Upper lobe of left lung (tissue), 6 donors: ENCODE measurements around the gene ARAF. TPM values are rescaled to one million over a fixed set of nuclear protein-coding genes. Genes with fewer than 3 reads are reported as not detected.

Source experiments
- ATAC-seq, 2 donors: fragments of 200-7000 bp; cut with Tn5 transposase; one replicate each; pipeline ENCODE4 v1.9.1; 2022; ENCODE audit warnings: mild to moderate bottlenecking in 2 of 2, moderate library complexity in 2 of 2; ENCODE audit not compliant: low FRiP score in 2 of 2
- DNase-seq, 2 donors: peaks; one replicate each; pipeline ENCODE4 v3.0.0-alpha.2; 2019 to 2020
- H3K27ac ChIP-seq, 4 donors: fragments of 200-600 bp; sonication (generic); one replicate each; pipeline ENCODE4 v1.5.1; 2016 to 2019
- H3K27me3 ChIP-seq, 4 donors: fragments of 200-600 bp; sonication (generic); one replicate each; pipeline ENCODE4 v1.5.1; 2017 to 2019
- H3K36me3 ChIP-seq, 4 donors: fragments of 200-600 bp; sonication (generic); one replicate each; pipeline ENCODE4 v1.5.1; 2016 to 2019
- H3K4me1 ChIP-seq, 4 donors: fragments of 200-600 bp; sonication (generic); one replicate each; pipeline ENCODE4 v1.5.1; 2018 to 2019
- H3K4me3 ChIP-seq, 4 donors: fragments of 200-600 bp; sonication (generic); one replicate each; pipeline ENCODE4 v1.5.1; 2017 to 2019; ENCODE audit warnings: mild to moderate bottlenecking in 2 of 4, moderate library complexity in 1 of 4
- H3K9me3 ChIP-seq, 4 donors: fragments of 200-600 bp; sonication (generic); one replicate each; pipeline ENCODE4 v1.5.1; 2018 to 2019
- EP300 ChIP-seq, 4 donors: sonication (generic); formaldehyde crosslinking; IDR thresholded peaks; one replicate each; pipeline ENCODE4 v1.5.1; 2017; ENCODE audit warnings: antibody characterized with exemption in 4 of 4, control low read depth in 2 of 4
- POLR2A ChIP-seq, 4 donors: fragments of 450-650 bp; IDR thresholded peaks; one replicate each; pipeline ENCODE4 v1.5.1; 2016 to 2017; ENCODE audit warnings: antibody characterized with exemption in 4 of 4, mild to moderate bottlenecking in 2 of 4
- POLR2AphosphoS5 ChIP-seq, 2 donors: sonication (generic); formaldehyde crosslinking; IDR thresholded peaks; one replicate each; pipeline ENCODE4 v1.5.1; 2017; ENCODE audit warnings: antibody characterized with exemption in 2 of 2
- WGBS, 2 donors: methylation state at CpG; one replicate each; pipeline ENCODE4 v1.1.5; 2017 to 2018; 5-methylcytosine and 5-hydroxymethylcytosine counted together
- total RNA-seq, 6 donors: library from RNA; depleted of rRNA in 4 of 6; stranded (reverse); fragments of >200 nt in 4 of 6; gene quantifications; one replicate each; pipeline versions ENCODE4 v1.1.0 to v1.2.1, GENCODE V29; 2016 to 2021
- TF ChIP-seq, protein P1 (sequence below), 6 experiments: fragments of 450-650 bp in 4 of 6; fragments of 200-600 bp in 2 of 6; sonication (generic) in 2 of 6; IDR thresholded peaks; one replicate each; pipeline ENCODE4 v1.5.1; 2016 to 2019; ENCODE audit warnings: antibody characterized with exemption in 6 of 6
- donor health status: DM: no; HTN: no; CAD: no; lungs with moderate emphysema.
- donor health status: DM: no; HTN: yes; CAD: no; lungs with severe emphysema.

The ARAF gene
- total RNA-seq, 6 donors from 2014 or later, result 42.0 to 104 (median 85.2) TPM

DNA sequence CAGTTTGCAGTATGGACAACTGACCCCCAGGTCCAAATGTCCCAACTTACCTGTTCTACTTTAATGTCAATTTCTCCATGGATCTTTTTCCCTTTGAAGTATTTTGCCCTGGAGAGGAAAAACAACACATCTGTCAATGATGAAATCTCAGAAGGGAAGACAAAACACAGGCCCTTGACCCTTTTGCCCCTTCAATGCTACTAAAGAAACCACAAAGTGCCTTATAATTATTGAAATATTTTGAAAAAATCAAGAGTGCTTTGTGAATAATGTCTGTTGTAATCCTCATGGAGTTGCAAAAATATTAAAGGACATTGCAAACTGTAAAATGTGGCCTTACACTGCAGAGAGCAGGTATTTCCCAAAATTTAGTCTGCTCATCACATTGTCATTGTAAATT lies 46.1 kb downstream of the ARAF start:
- DNase-seq (no peak), ATAC-seq (no peak)
- TF ChIP-seq EP300 (IDR thresholded peaks at IDR 0.05), result no peak
- no peak for TF ChIP-seq POLR2AphosphoS5 (IDR thresholded peaks at IDR 0.05)
- TF ChIP-seq, protein P1, sequence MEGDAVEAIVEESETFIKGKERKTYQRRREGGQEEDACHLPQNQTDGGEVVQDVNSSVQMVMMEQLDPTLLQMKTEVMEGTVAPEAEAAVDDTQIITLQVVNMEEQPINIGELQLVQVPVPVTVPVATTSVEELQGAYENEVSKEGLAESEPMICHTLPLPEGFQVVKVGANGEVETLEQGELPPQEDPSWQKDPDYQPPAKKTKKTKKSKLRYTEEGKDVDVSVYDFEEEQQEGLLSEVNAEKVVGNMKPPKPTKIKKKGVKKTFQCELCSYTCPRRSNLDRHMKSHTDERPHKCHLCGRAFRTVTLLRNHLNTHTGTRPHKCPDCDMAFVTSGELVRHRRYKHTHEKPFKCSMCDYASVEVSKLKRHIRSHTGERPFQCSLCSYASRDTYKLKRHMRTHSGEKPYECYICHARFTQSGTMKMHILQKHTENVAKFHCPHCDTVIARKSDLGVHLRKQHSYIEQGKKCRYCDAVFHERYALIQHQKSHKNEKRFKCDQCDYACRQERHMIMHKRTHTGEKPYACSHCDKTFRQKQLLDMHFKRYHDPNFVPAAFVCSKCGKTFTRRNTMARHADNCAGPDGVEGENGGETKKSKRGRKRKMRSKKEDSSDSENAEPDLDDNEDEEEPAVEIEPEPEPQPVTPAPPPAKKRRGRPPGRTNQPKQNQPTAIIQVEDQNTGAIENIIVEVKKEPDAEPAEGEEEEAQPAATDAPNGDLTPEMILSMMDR (IDR thresholded peaks at IDR 0.05), result no peak
- no peaks in the 10 kb centered on the region for H3K9me3 ChIP-seq
- no peak overlapping the region for H3K4me3 ChIP-seq
- H3K36me3 ChIP-seq, result no peaks in the 10 kb centered on the region
- H3K27ac ChIP-seq, result no peak overlapping the region
- H3K27me3 ChIP-seq, result no peaks in the 10 kb centered on the region
- H3K4me1 ChIP-seq, result no peaks in the 10 kb centered on the region

DNA sequence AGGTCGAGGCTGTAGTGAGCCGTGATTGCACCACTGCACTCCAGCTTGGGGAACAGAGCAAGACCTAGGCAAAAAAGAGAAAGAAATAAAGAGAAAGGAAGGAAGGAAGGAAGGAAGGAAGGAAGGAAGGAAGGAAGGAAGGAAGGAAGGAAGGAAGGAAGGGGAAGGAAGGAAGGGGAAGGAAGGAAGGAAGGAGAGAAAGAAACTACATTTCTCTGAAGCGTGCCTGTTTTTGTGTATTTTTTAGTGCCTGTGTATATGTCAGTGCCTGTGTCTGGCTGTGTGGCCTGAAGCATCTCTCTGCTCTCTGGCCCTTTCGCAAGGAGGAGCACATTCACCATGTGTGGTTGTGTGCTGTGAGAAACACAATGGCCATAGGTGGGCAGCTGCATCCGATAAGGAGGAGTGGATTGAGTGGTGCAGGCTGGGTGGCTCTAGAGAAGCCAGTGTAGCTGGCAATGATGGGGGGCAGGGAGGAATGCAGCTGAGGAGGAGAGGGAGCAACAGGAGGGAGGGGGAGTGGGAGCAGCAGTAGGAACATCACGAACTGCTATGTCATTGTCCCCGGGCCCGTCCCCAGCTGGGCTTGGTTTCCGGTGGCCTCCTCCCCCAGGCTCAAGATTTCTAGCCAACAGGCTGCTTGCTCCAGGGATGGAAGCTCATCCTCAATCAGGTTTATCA lies 47.3 kb downstream of the ARAF start:
- Histone ChIP-seq H3K36me3 (no peaks in the 10 kb centered on the region), H3K9me3 (no peaks in the 10 kb centered on the region), H3K4me3 (no peak overlapping the region), H3K4me1 (no peaks in the 10 kb centered on the region), H3K27me3 (no peaks in the 10 kb centered on the region), H3K27ac (no peak overlapping the region)
- TF ChIP-seq, protein P1 (IDR thresholded peaks at IDR 0.05), result no peak
- TF ChIP-seq POLR2A (IDR thresholded peaks at IDR 0.05) (no peak), POLR2AphosphoS5 (IDR thresholded peaks at IDR 0.05) (no peak), EP300 (IDR thresholded peaks at IDR 0.05) (no peak)
- ATAC-seq (no peak), DNase-seq (no peak)
- WGBS, 2 donors, result 38 to 55% methylated on average over 5 to 9 of the region's 9 CpGs

DNA sequence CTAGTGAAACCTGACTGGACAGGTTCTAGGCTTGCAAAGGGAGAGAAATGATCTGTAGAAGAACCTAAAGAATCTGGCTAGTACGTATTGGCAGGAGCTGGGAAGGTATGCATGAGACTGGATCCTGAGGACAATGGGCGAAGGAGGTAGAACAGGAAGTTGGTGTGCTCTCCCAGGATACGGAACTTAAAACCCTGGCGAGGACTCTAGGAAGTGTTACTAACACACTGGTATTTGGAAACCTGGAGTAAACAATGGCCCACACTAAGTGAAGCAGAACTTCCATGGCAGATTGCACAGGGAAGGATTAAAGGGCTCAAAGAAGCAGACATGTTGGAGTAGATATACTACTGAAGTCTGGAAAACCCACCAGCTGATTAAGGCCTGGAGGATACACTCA lies 49.5 kb downstream of the ARAF start:
- no peak overlapping the region for H3K27ac ChIP-seq
- H3K27me3 ChIP-seq, result no peaks in the 10 kb centered on the region
- H3K4me1 ChIP-seq, result no peaks in the 10 kb centered on the region
- WGBS, 2 donors, result 56 to 69% methylated on average over 4 of the region's 4 CpGs
- H3K4me3 ChIP-seq, result no peak overlapping the region
- H3K9me3 ChIP-seq, result no peaks in the 10 kb centered on the region
- H3K36me3 ChIP-seq, result no peaks in the 10 kb centered on the region
- DNase-seq (no peak), ATAC-seq (no peak)
- no peak for TF ChIP-seq POLR2A (IDR thresholded peaks at IDR 0.05)
- no peak for TF ChIP-seq POLR2AphosphoS5 (IDR thresholded peaks at IDR 0.05)
- TF ChIP-seq EP300 (IDR thresholded peaks at IDR 0.05), result no peak
- TF ChIP-seq, protein P1 (IDR thresholded peaks at IDR 0.05), result no peak

DNA sequence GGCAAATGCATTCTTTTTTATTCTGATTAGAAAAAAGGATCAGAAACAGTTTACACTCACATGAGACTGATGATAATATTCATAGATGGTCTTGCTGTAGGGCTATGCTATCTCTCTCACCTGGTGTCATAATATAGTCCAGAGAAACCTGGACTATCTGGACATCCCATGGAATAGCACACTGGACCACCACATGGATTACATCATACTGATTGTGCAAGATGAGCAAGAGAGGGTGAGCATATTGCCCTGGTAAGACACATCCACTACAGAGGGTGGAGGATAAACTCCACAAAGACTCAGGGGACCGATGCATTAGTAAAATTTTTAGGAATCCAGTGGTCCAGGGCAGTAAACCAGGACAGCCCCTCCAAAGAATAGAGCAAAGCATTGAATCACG lies 50.5 kb downstream of the ARAF start:
- 60 to 65% methylated on average over 1 to 2 of the region's 2 CpGs for WGBS, 2 donors
- ATAC-seq, result no peak
- Histone ChIP-seq H3K27me3 (no peaks in the 10 kb centered on the region), H3K4me1 (no peaks in the 10 kb centered on the region), H3K27ac (no peak overlapping the region), H3K9me3 (no peaks in the 10 kb centered on the region), H3K36me3 (no peaks in the 10 kb centered on the region), H3K4me3 (no peak overlapping the region)
- no peak for DNase-seq
- TF ChIP-seq, protein P1 (IDR thresholded peaks at IDR 0.05), result no peak
- TF ChIP-seq POLR2A (IDR thresholded peaks at IDR 0.05) (no peak), POLR2AphosphoS5 (IDR thresholded peaks at IDR 0.05) (no peak), EP300 (IDR thresholded peaks at IDR 0.05) (no peak)

DNA sequence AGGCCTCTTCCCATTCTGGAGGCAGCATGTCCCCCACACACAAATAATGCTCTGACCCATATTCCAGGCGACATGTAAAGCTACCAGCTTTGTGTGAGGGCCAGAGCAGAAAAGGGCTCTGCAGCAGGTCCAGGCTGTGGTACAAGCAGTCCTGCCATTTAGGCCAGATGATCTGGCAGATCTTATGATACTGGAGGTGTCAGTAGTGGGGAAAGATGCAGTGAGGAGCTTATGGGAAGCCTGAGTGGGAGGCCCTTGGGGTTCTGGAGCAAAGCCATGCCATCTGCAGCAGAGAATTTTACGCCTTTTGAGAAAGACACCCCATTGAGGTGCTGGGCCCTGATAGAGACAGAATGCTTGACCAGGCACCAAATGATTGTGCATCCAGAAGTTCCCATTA lies 50.9 kb downstream of the ARAF start:
- 80 to 92% methylated on average over 1 to 2 of the region's 2 CpGs for WGBS, 2 donors
- Histone ChIP-seq H3K27me3 (no peaks in the 10 kb centered on the region), H3K4me1 (no peaks in the 10 kb centered on the region), H3K4me3 (no peak overlapping the region), H3K9me3 (no peaks in the 10 kb centered on the region), H3K27ac (no peak overlapping the region), H3K36me3 (no peaks in the 10 kb centered on the region)
- no peak for TF ChIP-seq POLR2AphosphoS5 (IDR thresholded peaks at IDR 0.05)
- no peak for TF ChIP-seq POLR2A (IDR thresholded peaks at IDR 0.05)
- TF ChIP-seq EP300 (IDR thresholded peaks at IDR 0.05), result no peak
- TF ChIP-seq, protein P1 (IDR thresholded peaks at IDR 0.05), result no peak
- ATAC-seq (no peak), DNase-seq (no peak)
